T-helper 1 cell treated with Interleukin-12 subunit alpha and Interleukin-12 subunit beta and Interleukin-4 antibody, amounts not matched to agents 30 μg/mL and 1 μg/mL, for 36 hours (primary cell): Measurements from ENCODE around the gene LTV1.
A peak's percentile ranks its signal among the peaks of the same experiment; 100 is the strongest.
"Not testable (repeated sequence)": the region's sequence is repeated elsewhere in the genome, so short reads cannot be mapped to it uniquely, and the experiment has no call there.

Experiments
- H3K27ac Mint-ChIP-seq: one replicate; pipeline ENCODE4 v1.8.0; 2021; ENCODE audit warnings: mild to moderate bottlenecking, mixed read lengths
- H3K27me3 Mint-ChIP-seq: one replicate; pipeline ENCODE4 v1.8.0; 2021; ENCODE audit warnings: low read depth, mixed read lengths
- H3K36me3 Mint-ChIP-seq: one replicate; pipeline ENCODE4 v1.8.0; 2021; ENCODE audit warnings: low read depth, mixed read lengths
- H3K4me1 Mint-ChIP-seq: one replicate; pipeline ENCODE4 v1.8.0; 2021; ENCODE audit warnings: low read depth, mixed read lengths
- H3K4me3 Mint-ChIP-seq: one replicate; pipeline ENCODE4 v1.8.0; 2021; ENCODE audit warnings: mild to moderate bottlenecking, moderate library complexity, mixed read lengths
- H3K9me3 Mint-ChIP-seq: one replicate; pipeline ENCODE4 v1.8.0; 2021; ENCODE audit warnings: mixed read lengths

LTV1 gene

GRCh38 chr6:143822584-143823024, 20.5 kb upstream of the LTV1 start:
- H3K4me3 Mint-ChIP-seq = no peak overlapping the region
- H3K9me3 Mint-ChIP-seq = no peaks in the 10 kb centered on the region
- peaks cover 8% of the 10 kb centered on the region for H3K36me3 Mint-ChIP-seq
- H3K27me3 Mint-ChIP-seq = no peaks in the 10 kb centered on the region
- H3K27ac Mint-ChIP-seq = no peak overlapping the region
- H3K4me1 Mint-ChIP-seq = peaks cover 4% of the 10 kb centered on the region

GRCh38 chr6:143823548-143823947, 19.6 kb upstream of the LTV1 start:
- H3K4me3 Mint-ChIP-seq = no peak overlapping the region
- H3K27ac Mint-ChIP-seq = no peak overlapping the region
- H3K36me3 Mint-ChIP-seq = peaks cover 8% of the 10 kb centered on the region
- H3K27me3 Mint-ChIP-seq = no peaks in the 10 kb centered on the region
- H3K4me1 Mint-ChIP-seq = peaks cover 4% of the 10 kb centered on the region
- no peaks in the 10 kb centered on the region for H3K9me3 Mint-ChIP-seq

GRCh38 chr6:143828572-143828971, 14.6 kb upstream of the LTV1 start:
- Mint-ChIP-seq H3K4me1 (peaks cover 2% of the 10 kb centered on the region), H3K4me3 (no peak overlapping the region), H3K27ac (no peak overlapping the region), H3K9me3 (no peaks in the 10 kb centered on the region), H3K27me3 (no peaks in the 10 kb centered on the region), H3K36me3 (peaks cover 7% of the 10 kb centered on the region)

- no peak overlapping the region for H3K4me3 Mint-ChIP-seq
- H3K36me3 Mint-ChIP-seq = no peaks in the 10 kb centered on the region
- no peaks in the 10 kb centered on the region for H3K27me3 Mint-ChIP-seq
- H3K9me3 Mint-ChIP-seq = no peaks in the 10 kb centered on the region
- no peaks in the 10 kb centered on the region for H3K4me1 Mint-ChIP-seq
- no peak overlapping the region for H3K27ac Mint-ChIP-seq
These were observed 7.0 kb upstream of the LTV1 start for GRCh38 chr6:143836150-143836549.

- H3K36me3 Mint-ChIP-seq = peaks cover 4% of the 10 kb centered on the region
- H3K27me3 Mint-ChIP-seq = no peaks in the 10 kb centered on the region
- no peak overlapping the region for H3K4me3 Mint-ChIP-seq
- H3K27ac Mint-ChIP-seq = no peak overlapping the region
- peaks cover 4% of the 10 kb centered on the region for H3K4me1 Mint-ChIP-seq
- no peaks in the 10 kb centered on the region for H3K9me3 Mint-ChIP-seq
These were observed 4.7 kb upstream of the LTV1 start for GRCh38 chr6:143838395-143838794.

- Mint-ChIP-seq H3K9me3 (no peaks in the 10 kb centered on the region), H3K27me3 (no peaks in the 10 kb centered on the region), H3K27ac (peak overlapping the region; percentile 47), H3K4me3 (no peak overlapping the region), H3K4me1 (peaks cover 6% of the 10 kb centered on the region), H3K36me3 (peaks cover 7% of the 10 kb centered on the region)
These were observed 3.9 kb upstream of the LTV1 start for GRCh38 chr6:143839196-143839595.

- Mint-ChIP-seq H3K9me3 (no peaks in the 10 kb centered on the region), H3K4me1 (peaks cover 9% of the 10 kb centered on the region), H3K36me3 (peaks cover 14% of the 10 kb centered on the region), H3K27me3 (no peaks in the 10 kb centered on the region), H3K27ac (no peak overlapping the region), H3K4me3 (no peak overlapping the region)
These were observed 2.4 kb upstream of the LTV1 start for GRCh38 chr6:143840595-143841265.

GRCh38 chr6:143842461-143842901, 657 bp upstream of the LTV1 start:
- H3K27me3 Mint-ChIP-seq = no peaks in the 10 kb centered on the region
- peaks cover 24% of the 10 kb centered on the region for H3K36me3 Mint-ChIP-seq
- H3K27ac Mint-ChIP-seq = peak overlapping the region; percentile 95
- H3K4me1 Mint-ChIP-seq = peaks cover 13% of the 10 kb centered on the region
- H3K4me3 Mint-ChIP-seq = peak overlapping the region; percentile 96
- no peaks in the 10 kb centered on the region for H3K9me3 Mint-ChIP-seq

GRCh38 chr6:143843677-143843999, 500 bp downstream of the LTV1 start:
- Mint-ChIP-seq H3K4me1 (peaks cover 13% of the 10 kb centered on the region), H3K36me3 (peaks cover 33% of the 10 kb centered on the region), H3K9me3 (no peaks in the 10 kb centered on the region), H3K4me3 (peak overlapping the region; percentile 96), H3K27me3 (no peaks in the 10 kb centered on the region), H3K27ac (peak overlapping the region; percentile 95)

- Mint-ChIP-seq H3K4me3 (peak overlapping the region; percentile 96), H3K27me3 (no peaks in the 10 kb centered on the region), H3K36me3 (peaks cover 37% of the 10 kb centered on the region), H3K4me1 (peaks cover 13% of the 10 kb centered on the region), H3K9me3 (no peaks in the 10 kb centered on the region), H3K27ac (peak overlapping the region; percentile 95)
These were observed 868 bp downstream of the LTV1 start for GRCh38 chr6:143844006-143844405.

- H3K27ac Mint-ChIP-seq = no peak overlapping the region
- peaks cover 47% of the 10 kb centered on the region for H3K36me3 Mint-ChIP-seq
- H3K27me3 Mint-ChIP-seq = no peaks in the 10 kb centered on the region
- no peaks in the 10 kb centered on the region for H3K9me3 Mint-ChIP-seq
- no peak overlapping the region for H3K4me3 Mint-ChIP-seq
- peaks cover 13% of the 10 kb centered on the region for H3K4me1 Mint-ChIP-seq
These were observed 1.9 kb downstream of the LTV1 start for GRCh38 chr6:143845033-143845432.

- Mint-ChIP-seq H3K36me3 (peaks cover 88% of the 10 kb centered on the region), H3K9me3 (peaks cover 13% of the 10 kb centered on the region), H3K27ac (peak overlapping the region; percentile 29)
- not testable (repeated sequence) for H3K4me1 Mint-ChIP-seq, H3K27me3 Mint-ChIP-seq, H3K4me3 Mint-ChIP-seq
These were observed 8.6 kb downstream of the LTV1 start for GRCh38 chr6:143851706-143852105.

- not testable (repeated sequence) for H3K27ac Mint-ChIP-seq, H3K4me3 Mint-ChIP-seq, H3K27me3 Mint-ChIP-seq
- H3K36me3 Mint-ChIP-seq = peaks cover 91% of the 10 kb centered on the region
- H3K9me3 Mint-ChIP-seq = peaks cover 13% of the 10 kb centered on the region
- peaks cover 12% of the 10 kb centered on the region for H3K4me1 Mint-ChIP-seq
These were observed 11.9 kb downstream of the LTV1 start for GRCh38 chr6:143855057-143855456.

GRCh38 chr6:143856762-143857161, 13.6 kb downstream of the LTV1 start:
- not testable (repeated sequence) for H3K27me3 Mint-ChIP-seq, H3K27ac Mint-ChIP-seq, H3K4me3 Mint-ChIP-seq, H3K9me3 Mint-ChIP-seq
- H3K36me3 Mint-ChIP-seq = peaks cover 84% of the 10 kb centered on the region
- H3K4me1 Mint-ChIP-seq = peaks cover 12% of the 10 kb centered on the region

GRCh38 chr6:143857651-143858050, 14.5 kb downstream of the LTV1 start:
- Mint-ChIP-seq H3K36me3 (peaks cover 77% of the 10 kb centered on the region), H3K4me3 (no peak overlapping the region), H3K9me3 (peaks cover 8% of the 10 kb centered on the region), H3K27me3 (no peaks in the 10 kb centered on the region), H3K27ac (no peak overlapping the region), H3K4me1 (peaks cover 12% of the 10 kb centered on the region)
